ENCODE data around the gene MORF4L2.

Gene MORF4L2

GRCh38 chrX:103726477-103726876, 40.0 kb upstream of the MORF4L2 start:
- ATAC-seq: no peak
- no peak for TF ChIP-seq ZNF70 (CRISPR knock-in tag; IDR thresholded peaks at IDR 0.05)
- no peak for TF ChIP-seq ZFP30 (CRISPR knock-in tag; IDR thresholded peaks at IDR 0.05)
- no peak for TF ChIP-seq RARB (CRISPR knock-in tag; IDR thresholded peaks at IDR 0.05)
- TF ChIP-seq TCF4 (CRISPR knock-in tag; IDR thresholded peaks at IDR 0.05; ENCODE audit: borderline replicate concordance): no peak
- no peak for TF ChIP-seq CREB5 (CRISPR knock-in tag; IDR thresholded peaks at IDR 0.05; ENCODE audit: low read depth)
- TF ChIP-seq POU6F1 (CRISPR knock-in tag; IDR thresholded peaks at IDR 0.05; ENCODE audit: borderline replicate concordance, low read depth): no peak
- no peak for TF ChIP-seq TOX (CRISPR knock-in tag; IDR thresholded peaks at IDR 0.05; ENCODE audit: borderline replicate concordance)
- no peak for TF ChIP-seq ZNF565 (CRISPR knock-in tag; conservative IDR thresholded peaks at IDR 0.05; ENCODE audit: low read depth)
- no peak for TF ChIP-seq SNAI2 (CRISPR knock-in tag; IDR thresholded peaks at IDR 0.05)
- no peak for TF ChIP-seq CSRNP3 (CRISPR knock-in tag; IDR thresholded peaks at IDR 0.05)
- no peak for TF ChIP-seq ISL1 (CRISPR knock-in tag; IDR thresholded peaks at IDR 0.05)
- TF ChIP-seq CSDC2 (CRISPR knock-in tag; IDR thresholded peaks at IDR 0.05): no peak
- no peak for TF ChIP-seq PATZ1 (CRISPR knock-in tag; IDR thresholded peaks at IDR 0.05; ENCODE audit: borderline replicate concordance)
- TF ChIP-seq ARNTL (CRISPR knock-in tag; IDR thresholded peaks at IDR 0.05; ENCODE audit: borderline replicate concordance, low read depth): no peak
- TF ChIP-seq ESRRG (CRISPR knock-in tag; IDR thresholded peaks at IDR 0.05): no peak

GRCh38 chrX:103722505-103722904, 36.0 kb upstream of the MORF4L2 start:
- no peak for TF ChIP-seq ZNF70 (CRISPR knock-in tag; IDR thresholded peaks at IDR 0.05)
- no peak; the same call in 2 of the 3 replicates for ATAC-seq

GRCh38 chrX:103718120-103718519, 31.6 kb upstream of the MORF4L2 start:
- TF ChIP-seq CSDC2 (CRISPR knock-in tag; IDR thresholded peaks at IDR 0.05) (no peak), GLIS3 (CRISPR knock-in tag; IDR thresholded peaks at IDR 0.05) (no peak)
- ATAC-seq: no peak

- TF ChIP-seq CSDC2 (CRISPR knock-in tag; IDR thresholded peaks at IDR 0.05) (no peak), OSR1 (CRISPR knock-in tag; IDR thresholded peaks at IDR 0.05) (no peak), ZNF70 (CRISPR knock-in tag; IDR thresholded peaks at IDR 0.05) (no peak), PATZ1 (CRISPR knock-in tag; IDR thresholded peaks at IDR 0.05; ENCODE audit: borderline replicate concordance) (no peak), ZNF565 (CRISPR knock-in tag; conservative IDR thresholded peaks at IDR 0.05; ENCODE audit: low read depth) (no peak), CSRNP3 (CRISPR knock-in tag; IDR thresholded peaks at IDR 0.05) (no peak), RARB (CRISPR knock-in tag; IDR thresholded peaks at IDR 0.05) (no peak), SNAI2 (CRISPR knock-in tag; IDR thresholded peaks at IDR 0.05) (no peak), ZFP3 (CRISPR knock-in tag; IDR thresholded peaks at IDR 0.05) (no peak), ESRRG (CRISPR knock-in tag; IDR thresholded peaks at IDR 0.05) (no peak), GLIS3 (CRISPR knock-in tag; IDR thresholded peaks at IDR 0.05) (no peak)
- peak; percentile 91 for ATAC-seq
These were observed 30.5 kb upstream of the MORF4L2 start for GRCh38 chrX:103716962-103717361.

All from SK-N-SH treated with all-trans-retinoic acid at 6 μM for 48 hours (cell line).